Stimulated activated naive CD8-positive, alpha-beta T cell treated with anti-CD3 and anti-CD28 coated beads, Interleukin-15, amount 100 ng/mL, for 72 hours (primary cell): ENCODE measurements around the gene TAB3.
A peak's percentile ranks its signal among the peaks of the same experiment; 100 is the strongest.

Experiments used
- ATAC-seq: fragments of 150-1000 bp; cut with Tn5 transposase; 2 replicates; pipeline ENCODE4 v1.10.0; 2021; ENCODE audit warnings: mild to moderate bottlenecking, moderate library complexity
- DNase-seq, 2 donors: peaks; one replicate each; pipeline ENCODE4 v3.0.0; 2021 to 2022
- H3K27ac Mint-ChIP-seq, 2 donors: one replicate each; pipeline ENCODE4 v1.8.0; 2022; ENCODE audit warnings: mild to moderate bottlenecking in 2 of 2, mixed read lengths in 2 of 2, moderate library complexity in 2 of 2
- H3K27me3 Mint-ChIP-seq: one replicate; pipeline ENCODE4 v1.8.0; 2022; ENCODE audit warnings: mixed read lengths
- H3K4me1 Mint-ChIP-seq: one replicate; pipeline ENCODE4 v1.8.0; 2022; ENCODE audit warnings: mild to moderate bottlenecking, mixed read lengths
- H3K4me3 Mint-ChIP-seq, 2 donors: one replicate each; pipeline ENCODE4 v1.8.0; 2022; ENCODE audit warnings: mild to moderate bottlenecking in 2 of 2, mixed read lengths in 2 of 2, moderate library complexity in 1 of 2
- H3K9me3 Mint-ChIP-seq, 2 donors: one replicate each; pipeline ENCODE4 v1.8.0; 2022; ENCODE audit warnings: mixed read lengths in 2 of 2

TAB3 gene

DNA sequence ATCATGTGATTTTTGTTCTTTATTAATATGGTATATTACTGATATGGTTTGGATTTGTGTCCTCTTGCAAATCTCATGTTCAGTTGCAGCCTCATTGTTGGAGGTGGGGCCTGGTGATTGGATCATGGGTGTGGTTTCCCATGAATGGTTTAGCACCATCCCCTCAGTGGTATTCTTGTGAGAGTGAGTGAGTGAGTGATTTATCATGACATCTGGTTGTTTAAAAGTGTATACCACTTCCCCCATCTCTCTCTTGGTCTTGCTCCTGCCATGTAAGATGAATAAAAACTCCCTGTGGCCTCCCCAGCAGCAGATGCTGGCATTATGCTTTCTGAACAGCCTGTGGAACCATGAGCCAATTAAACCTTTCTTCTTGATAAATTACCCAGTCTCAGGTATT is 111.5 kb downstream of the TAB3 start:
- DNase-seq, result peak in 1 of 2 donors; percentile 9
- Mint-ChIP-seq H3K27me3 (no peaks in the 10 kb centered on the region), H3K4me3 (no peak overlapping the region), H3K4me1 (peaks cover 37% of the 10 kb centered on the region), H3K9me3 (peaks cover 5 to 7% of the 10 kb centered on the region in 2 donors), H3K27ac (no peak overlapping the region)
- ATAC-seq, result peak; percentile 54
